IMR-90 (cell line): ENCODE measurements around the gene SLC4A7. TPM values are rescaled to one million over a fixed set of nuclear protein-coding genes. Genes with fewer than 3 reads are reported as not detected.

Experiments
- ATAC-seq: fragments of 200-7000 bp; cut with Tn5 transposase; 2 replicates; pipeline ENCODE4 v1.9.1; 2020; ENCODE audit warnings: low read depth, mild to moderate bottlenecking, moderate library complexity
- BruUV-seq: library from RNA; stranded (reverse); fragments of 400-500 nt; replicated peaks from 2 replicates; lab custom pipeline; 2021; lab: Mats Ljungman, UMichigan
- CTCF ChIA-PET: fragments of 300-600 bp; formaldehyde crosslinking; extraction: SDS; loops from one replicate; lab custom pipeline; 2021; ENCODE audit warnings: antibody characterized with exemption; lab: Yijun Ruan, JAX
- POLR2A ChIA-PET: fragments of 300-600 bp; sonication (Branson Sonifier 250); formaldehyde crosslinking; loops from one replicate; lab custom pipeline; 2022; ENCODE audit warnings: antibody characterized with exemption; ENCODE audit not compliant: unreplicated experiment; lab: Charles Lee
- DNase-seq: peaks from one replicate; pipeline ENCODE4 v3.0.0; 2013
- H2AFZ ChIP-seq: replicated peaks from 2 replicates; pipeline ENCODE3; 2013; ENCODE audit warnings: low read length, mild to moderate bottlenecking; ENCODE audit not compliant: poor library complexity
- H2AK5ac ChIP-seq: 2 replicates; pipeline ENCODE4 v1.6.1; 2013; ENCODE audit warnings: low read depth, low read length, inconsistent platforms
- H2AK9ac ChIP-seq: replicated peaks from 2 replicates; pipeline ENCODE3; 2013; ENCODE audit warnings: mild to moderate bottlenecking, low read depth, low read length, moderate library complexity; ENCODE audit not compliant: poor library complexity
- H2BK120ac ChIP-seq: 2 replicates; pipeline ENCODE4 v1.6.1; 2013; ENCODE audit warnings: low read depth, low read length, inconsistent platforms
- H2BK15ac ChIP-seq: 3 replicates; pipeline ENCODE4 v1.6.1; 2013; ENCODE audit warnings: low read depth, low read length, inconsistent platforms
- H2BK20ac ChIP-seq: 2 replicates; pipeline ENCODE4 v1.6.1; 2013; ENCODE audit warnings: low read depth, mild to moderate bottlenecking, inconsistent platforms, low read length, moderate library complexity
- H2BK5ac ChIP-seq: 2 replicates; pipeline ENCODE4 v1.6.1; 2013; ENCODE audit warnings: mild to moderate bottlenecking, low read depth, low read length, inconsistent platforms; ENCODE audit not compliant: poor library complexity, severe bottlenecking
- H3K14ac ChIP-seq: replicated peaks from 2 replicates; pipeline ENCODE4 v1.6.1; 2013; ENCODE audit warnings: low read depth, low read length, inconsistent platforms
- H3K18ac ChIP-seq: 2 replicates; pipeline ENCODE4 v1.6.1; 2013; ENCODE audit warnings: low read depth, low read length, control low read depth
- H3K23ac ChIP-seq: 2 replicates; pipeline ENCODE4 v1.6.1; 2013; ENCODE audit warnings: low read depth, low read length, inconsistent platforms
- H3K27ac ChIP-seq: 2 replicates; pipeline ENCODE4 v1.5.1; 2013; ENCODE audit warnings: mild to moderate bottlenecking, control low read depth, low read length; ENCODE audit not compliant: insufficient read depth
- H3K27me3 ChIP-seq: 2 replicates; pipeline ENCODE4 v1.6.1; 2013; ENCODE audit warnings: low read length; ENCODE audit not compliant: control insufficient read depth, insufficient read depth
- H3K36me3 ChIP-seq: 2 replicates; pipeline ENCODE4 v1.6.1; 2013; ENCODE audit warnings: low read length, mixed read lengths; ENCODE audit not compliant: control insufficient read depth, insufficient read depth
- H3K4ac ChIP-seq: 2 replicates; pipeline ENCODE4 v1.6.1; 2013; ENCODE audit warnings: low read depth, low read length, inconsistent platforms
- H3K4me1 ChIP-seq: 2 replicates; pipeline ENCODE4 v1.6.1; 2013; ENCODE audit warnings: low read length, mixed read lengths; ENCODE audit not compliant: control insufficient read depth, insufficient read depth
- H3K4me2 ChIP-seq: 2 replicates; pipeline ENCODE4 v1.6.1; 2013; ENCODE audit warnings: low read depth, mild to moderate bottlenecking, control low read depth, low read length, moderate library complexity
- H3K4me3 ChIP-seq: 2 replicates; pipeline ENCODE4 v1.5.1; 2013; ENCODE audit warnings: low read depth, mild to moderate bottlenecking, control low read depth, low read length, moderate library complexity; ENCODE audit not compliant: insufficient read depth
- H3K56ac ChIP-seq: 2 replicates; pipeline ENCODE4 v1.6.1; 2013; ENCODE audit warnings: low read length, inconsistent platforms; ENCODE audit not compliant: insufficient read depth; ENCODE audit errors: extremely low read depth
- H3K79me1 ChIP-seq, 2 experiments: 2 replicates each; pipeline ENCODE4 v1.6.1; 2013; ENCODE audit warnings: low read length in 2 of 2, inconsistent platforms in 1 of 2, low read depth in 1 of 2
- H3K9ac ChIP-seq: 2 replicates; pipeline ENCODE4 v1.6.1; 2013; ENCODE audit warnings: low read depth, low read length, control low read depth
- H3K9me1 ChIP-seq: 2 replicates; pipeline ENCODE4 v1.6.1; 2013; ENCODE audit warnings: low read length, inconsistent platforms; ENCODE audit not compliant: insufficient read depth
- H3K9me3 ChIP-seq: 2 replicates; pipeline ENCODE4 v1.6.1; 2013; ENCODE audit warnings: low read length; ENCODE audit not compliant: control insufficient read depth, insufficient read depth
- H4K20me1 ChIP-seq: 2 replicates; pipeline ENCODE4 v1.6.1; 2013; ENCODE audit warnings: low read length, inconsistent platforms; ENCODE audit not compliant: insufficient read depth
- H4K5ac ChIP-seq: 2 replicates; pipeline ENCODE4 v1.6.1; 2013; ENCODE audit warnings: mild to moderate bottlenecking, low read depth, low read length, control low read depth
- H4K8ac ChIP-seq, 2 experiments: 2 replicates each; pipeline ENCODE4 v1.6.1; 2013; ENCODE audit warnings: low read depth in 2 of 2, low read length in 2 of 2, control low read depth in 1 of 2, inconsistent platforms in 1 of 2
- H4K91ac ChIP-seq: 2 replicates; pipeline ENCODE4 v1.6.1; 2013; ENCODE audit warnings: low read depth, low read length, inconsistent platforms; ENCODE audit not compliant: insufficient read depth
- CEBPB ChIP-seq: IDR thresholded peaks from 2 replicates; pipeline ENCODE4 v1.6.1; 2012; ENCODE audit warnings: low read depth, low read length, improper control_type of control experiment
- CHD1 ChIP-seq: IDR thresholded peaks from 2 replicates; pipeline ENCODE4 v1.6.1; 2012; ENCODE audit warnings: low read depth, low read length, improper control_type of control experiment
- FOS ChIP-seq: fragments of 150-350 bp; IDR thresholded peaks from 2 replicates; pipeline ENCODE4 v1.6.1; 2016; ENCODE audit warnings: low read depth, low read length
- MAFK ChIP-seq: IDR thresholded peaks from 2 replicates; pipeline ENCODE4 v1.6.1; 2012; ENCODE audit warnings: low read depth, low read length, improper control_type of control experiment
- NFE2L2 ChIP-seq: fragments of 150-350 bp; IDR thresholded peaks from 2 replicates; pipeline ENCODE4 v1.6.1; 2016; ENCODE audit warnings: low read depth, mild to moderate bottlenecking, low read length
- POLR2A ChIP-seq: IDR thresholded peaks from 2 replicates; pipeline ENCODE4 v1.6.1; 2012; ENCODE audit warnings: mild to moderate bottlenecking, low read depth, low read length
- RAD21 ChIP-seq: IDR thresholded peaks from 2 replicates; pipeline ENCODE4 v1.6.1; 2012; ENCODE audit warnings: low read length, improper control_type of control experiment
- RCOR1 ChIP-seq: IDR thresholded peaks from 2 replicates; pipeline ENCODE4 v1.6.1; 2012; ENCODE audit warnings: mild to moderate bottlenecking, low read length, improper control_type of control experiment; ENCODE audit not compliant: insufficient replicate concordance
- RFX5 ChIP-seq: IDR thresholded peaks from 2 replicates; pipeline ENCODE4 v1.8.0; 2012; ENCODE audit warnings: low read depth, mild to moderate bottlenecking, low read length, moderate library complexity
- SMC3 ChIP-seq: fragments of 150-350 bp; IDR thresholded peaks from 2 replicates; pipeline ENCODE4 v1.6.1; 2016; ENCODE audit warnings: low read depth, mild to moderate bottlenecking, antibody characterized with exemption, low read length, moderate library complexity
- dilution Hi-C: fragments of 300-500 bp; cut with HindIII; formaldehyde crosslinking; loops from one replicate; pipeline ENCODE4 v1.14.3; 2018; ENCODE audit warnings: low sequenced_read_pairs; ENCODE audit not compliant: unreplicated experiment
- in situ Hi-C: fragments of 300-500 bp; cut with MboI; formaldehyde crosslinking; loops from 3 replicates; pipeline ENCODE4 v1.14.3; 2019; ENCODE audit warnings: low sequenced_read_pairs, inconsistent platforms, mixed read lengths
- intact Hi-C: fragments of 100-400 bp; cut with micrococcal nuclease; formaldehyde crosslinking; loops from 2 replicates; pipeline ENCODE4 v1.10.0; 2022
- polyA plus RNA-seq, 3 experiments: library from polyadenylated mRNA; depleted of rRNA; stranded (reverse); fragments of >200 nt; gene quantifications; 2 replicates each; pipeline ENCODE4 v1.2.3, GENCODE V29; 2012; ENCODE audit warnings: low replicate concordance in 1 of 3
- total RNA-seq: library from RNA; depleted of rRNA; stranded (reverse); fragments of >200 nt; gene quantifications from 2 replicates; pipeline ENCODE4 v1.2.3, GENCODE V29; 2012
- TF ChIP-seq, protein P1 (sequence below): fragments of 150-350 bp; IDR thresholded peaks from 2 replicates; pipeline ENCODE4 v1.6.1; 2017; ENCODE audit warnings: mild to moderate bottlenecking, antibody characterized with exemption, low read length, low read depth
- TF ChIP-seq, protein P2 (sequence below): fragments of 150-350 bp; IDR thresholded peaks from 2 replicates; pipeline ENCODE4 v1.6.1; 2016; ENCODE audit warnings: low read depth, mild to moderate bottlenecking, low read length, moderate library complexity, borderline replicate concordance
- TF ChIP-seq, protein P3 (sequence below): conservative IDR thresholded peaks from 2 replicates; pipeline ENCODE4 v1.5.1; 2012; ENCODE audit warnings: mild to moderate bottlenecking, low read depth, low read length, improper control_type of control experiment

The SLC4A7 gene
- total and polyA plus RNA-seq, 2 of the 4 experiments (the other 2 are of a cell fraction) = 17.7 to 50.4 TPM

DNA sequence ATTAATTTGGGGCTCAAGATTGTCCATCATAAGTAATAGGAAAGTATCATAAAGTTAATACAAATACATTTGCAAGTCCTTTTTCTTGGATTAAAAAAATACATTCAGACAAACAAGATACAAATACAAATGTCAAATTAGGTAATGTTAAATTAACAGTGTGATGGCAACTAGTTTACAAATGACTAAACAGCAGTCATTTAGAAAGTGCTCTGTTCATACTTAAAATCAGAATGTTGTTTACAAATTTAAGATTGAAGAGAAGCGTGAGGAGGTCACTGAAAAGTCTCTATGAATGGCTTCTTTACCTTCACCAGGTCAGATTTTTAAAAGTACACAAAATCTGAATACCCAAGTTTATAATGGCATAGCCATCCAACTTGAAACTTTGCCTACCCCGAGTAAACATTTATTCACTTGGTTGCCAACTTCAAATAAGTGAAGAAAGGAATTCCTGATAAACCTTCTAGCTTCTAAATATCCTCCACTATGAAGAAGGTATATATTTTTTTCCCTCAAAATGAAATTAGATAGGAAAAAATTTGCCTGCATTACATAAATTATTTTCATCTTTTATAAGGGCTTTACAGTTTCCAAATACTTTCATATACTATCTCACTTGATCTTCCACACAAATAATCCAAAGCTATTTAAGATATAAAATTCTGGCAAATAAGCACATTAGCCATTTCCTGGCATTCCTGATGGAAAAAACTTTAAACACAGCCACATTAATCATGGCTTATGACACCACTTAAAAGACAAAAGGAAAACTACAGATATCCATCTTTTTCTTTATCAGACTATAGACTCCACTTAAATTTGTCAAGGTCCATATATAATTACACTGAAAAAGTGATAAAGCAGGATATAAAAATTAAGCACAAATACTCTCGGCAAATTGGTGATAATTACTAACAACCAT, 103.5 kb downstream of the SLC4A7 start (continued):
- no peak for TF ChIP-seq MAFK

DNA sequence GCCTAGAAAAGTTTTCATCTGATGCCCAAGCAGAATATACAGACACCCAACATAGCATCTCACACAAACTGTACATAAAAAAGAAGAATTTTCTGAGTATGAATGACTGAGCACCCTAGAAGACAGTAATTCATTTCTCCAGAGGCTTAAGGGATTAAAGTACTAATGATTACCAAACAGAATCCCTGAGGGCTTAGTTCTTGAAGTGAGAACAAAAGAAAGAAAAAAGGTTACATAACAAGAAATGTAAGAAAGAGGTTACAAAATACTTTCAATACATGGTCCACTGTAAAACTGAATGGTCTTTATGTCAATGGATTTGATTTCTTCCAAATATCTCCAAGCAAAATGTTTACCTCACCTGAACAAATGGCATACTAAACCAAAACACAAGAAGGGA, 105.9 kb downstream of the SLC4A7 start:
- Histone ChIP-seq H3K23ac (no peak overlapping the region), H3K14ac (no peak overlapping the region), H3K27me3 (no peaks in the 10 kb centered on the region), H3K4ac (no peak overlapping the region), H4K20me1 (no peaks in the 10 kb centered on the region), H3K9me1 (no peaks in the 10 kb centered on the region), H3K36me3 (peaks cover 16% of the 10 kb centered on the region; the same call in 1 of the 2 replicates), H4K5ac (no peak overlapping the region), H3K27ac (no peak overlapping the region), H2AK5ac (no peak overlapping the region), H3K56ac (no peak overlapping the region), H2AFZ (no peak overlapping the region), H2BK15ac (no peak overlapping the region), H2BK120ac (no peak overlapping the region), H3K79me1 (0 out of 4 replicates have a peak, but pooled peaks cover 4 to 5% of the 10 kb centered on the region in 2 experiments), H3K4me1 (no peaks in the 10 kb centered on the region), H3K4me2 (no peak overlapping the region), H2BK5ac (no peak overlapping the region), H4K91ac (no peak overlapping the region), H3K9ac (no peak overlapping the region), H3K4me3 (no peak overlapping the region), H3K9me3 (no peaks in the 10 kb centered on the region), H3K18ac (no peak overlapping the region), H2BK20ac (no peak overlapping the region), H2AK9ac (no peak overlapping the region), H4K8ac (no peak overlapping the region)
- ChIA-PET CTCF (no interaction called here), POLR2A (interaction anchor here (0.5 kb wide), 1 partner anchor 15 kb away, joined by 3 read pairs; no protein-coding TSS in a partner anchor)
- no peak for ATAC-seq
- dilution Hi-C loops (no loop called here), intact Hi-C loops (no loop called here), in situ Hi-C loops (no loop called here)
- BruUV-seq = no TSS peak
- no peak for DNase-seq
- TF ChIP-seq CHD1 = no peak
- TF ChIP-seq, protein P1, sequence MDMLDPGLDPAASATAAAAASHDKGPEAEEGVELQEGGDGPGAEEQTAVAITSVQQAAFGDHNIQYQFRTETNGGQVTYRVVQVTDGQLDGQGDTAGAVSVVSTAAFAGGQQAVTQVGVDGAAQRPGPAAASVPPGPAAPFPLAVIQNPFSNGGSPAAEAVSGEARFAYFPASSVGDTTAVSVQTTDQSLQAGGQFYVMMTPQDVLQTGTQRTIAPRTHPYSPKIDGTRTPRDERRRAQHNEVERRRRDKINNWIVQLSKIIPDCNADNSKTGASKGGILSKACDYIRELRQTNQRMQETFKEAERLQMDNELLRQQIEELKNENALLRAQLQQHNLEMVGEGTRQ = no peak
- no peak for TF ChIP-seq FOS
- TF ChIP-seq RAD21 = no peak
- no peak for TF ChIP-seq POLR2A
- no peak for TF ChIP-seq RFX5
- TF ChIP-seq, protein P2, sequence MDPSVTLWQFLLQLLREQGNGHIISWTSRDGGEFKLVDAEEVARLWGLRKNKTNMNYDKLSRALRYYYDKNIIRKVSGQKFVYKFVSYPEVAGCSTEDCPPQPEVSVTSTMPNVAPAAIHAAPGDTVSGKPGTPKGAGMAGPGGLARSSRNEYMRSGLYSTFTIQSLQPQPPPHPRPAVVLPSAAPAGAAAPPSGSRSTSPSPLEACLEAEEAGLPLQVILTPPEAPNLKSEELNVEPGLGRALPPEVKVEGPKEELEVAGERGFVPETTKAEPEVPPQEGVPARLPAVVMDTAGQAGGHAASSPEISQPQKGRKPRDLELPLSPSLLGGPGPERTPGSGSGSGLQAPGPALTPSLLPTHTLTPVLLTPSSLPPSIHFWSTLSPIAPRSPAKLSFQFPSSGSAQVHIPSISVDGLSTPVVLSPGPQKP = no peak
- no peak for TF ChIP-seq RCOR1
- no peak for TF ChIP-seq MAFK
- TF ChIP-seq SMC3 = no peak
- no peak for TF ChIP-seq NFE2L2
- TF ChIP-seq, protein P3, sequence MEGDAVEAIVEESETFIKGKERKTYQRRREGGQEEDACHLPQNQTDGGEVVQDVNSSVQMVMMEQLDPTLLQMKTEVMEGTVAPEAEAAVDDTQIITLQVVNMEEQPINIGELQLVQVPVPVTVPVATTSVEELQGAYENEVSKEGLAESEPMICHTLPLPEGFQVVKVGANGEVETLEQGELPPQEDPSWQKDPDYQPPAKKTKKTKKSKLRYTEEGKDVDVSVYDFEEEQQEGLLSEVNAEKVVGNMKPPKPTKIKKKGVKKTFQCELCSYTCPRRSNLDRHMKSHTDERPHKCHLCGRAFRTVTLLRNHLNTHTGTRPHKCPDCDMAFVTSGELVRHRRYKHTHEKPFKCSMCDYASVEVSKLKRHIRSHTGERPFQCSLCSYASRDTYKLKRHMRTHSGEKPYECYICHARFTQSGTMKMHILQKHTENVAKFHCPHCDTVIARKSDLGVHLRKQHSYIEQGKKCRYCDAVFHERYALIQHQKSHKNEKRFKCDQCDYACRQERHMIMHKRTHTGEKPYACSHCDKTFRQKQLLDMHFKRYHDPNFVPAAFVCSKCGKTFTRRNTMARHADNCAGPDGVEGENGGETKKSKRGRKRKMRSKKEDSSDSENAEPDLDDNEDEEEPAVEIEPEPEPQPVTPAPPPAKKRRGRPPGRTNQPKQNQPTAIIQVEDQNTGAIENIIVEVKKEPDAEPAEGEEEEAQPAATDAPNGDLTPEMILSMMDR = no peak
- TF ChIP-seq CEBPB = no peak
